ENCODE results near the gene KLHL5.

DNA sequence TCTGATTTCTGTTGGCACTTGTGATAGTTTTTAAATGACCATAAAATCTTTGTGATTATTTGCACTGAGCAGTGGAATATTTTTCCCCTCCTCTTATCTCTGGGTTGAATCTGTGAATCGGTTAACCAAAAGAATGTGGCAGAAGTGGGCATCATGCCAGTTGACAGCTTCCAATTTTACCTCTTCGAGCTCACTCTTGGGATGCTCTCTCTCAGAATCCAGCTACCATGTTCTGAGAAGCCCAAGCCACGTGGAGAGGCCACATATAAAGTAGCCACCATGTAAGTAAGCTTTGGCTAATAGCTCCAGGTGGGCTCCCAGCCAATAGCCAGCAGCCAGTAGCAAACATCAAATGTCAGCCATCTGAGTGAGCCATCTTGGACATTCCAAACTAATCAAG lies 107.4 kb downstream of the KLHL5 start:
- TF ChIP-seq EZH2phosphoT487 (IDR thresholded peaks at IDR 0.05; ENCODE audit: borderline replicate concordance): no peak
- TF ChIP-seq, protein P1, sequence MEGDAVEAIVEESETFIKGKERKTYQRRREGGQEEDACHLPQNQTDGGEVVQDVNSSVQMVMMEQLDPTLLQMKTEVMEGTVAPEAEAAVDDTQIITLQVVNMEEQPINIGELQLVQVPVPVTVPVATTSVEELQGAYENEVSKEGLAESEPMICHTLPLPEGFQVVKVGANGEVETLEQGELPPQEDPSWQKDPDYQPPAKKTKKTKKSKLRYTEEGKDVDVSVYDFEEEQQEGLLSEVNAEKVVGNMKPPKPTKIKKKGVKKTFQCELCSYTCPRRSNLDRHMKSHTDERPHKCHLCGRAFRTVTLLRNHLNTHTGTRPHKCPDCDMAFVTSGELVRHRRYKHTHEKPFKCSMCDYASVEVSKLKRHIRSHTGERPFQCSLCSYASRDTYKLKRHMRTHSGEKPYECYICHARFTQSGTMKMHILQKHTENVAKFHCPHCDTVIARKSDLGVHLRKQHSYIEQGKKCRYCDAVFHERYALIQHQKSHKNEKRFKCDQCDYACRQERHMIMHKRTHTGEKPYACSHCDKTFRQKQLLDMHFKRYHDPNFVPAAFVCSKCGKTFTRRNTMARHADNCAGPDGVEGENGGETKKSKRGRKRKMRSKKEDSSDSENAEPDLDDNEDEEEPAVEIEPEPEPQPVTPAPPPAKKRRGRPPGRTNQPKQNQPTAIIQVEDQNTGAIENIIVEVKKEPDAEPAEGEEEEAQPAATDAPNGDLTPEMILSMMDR (conservative IDR thresholded peaks at IDR 0.05; ENCODE audit: low read length): no peak

Data from Loucy (cell line).